Myocyte (in vitro differentiated cells): Measurements from ENCODE around the gene USH2A. TPM values are rescaled to one million over a fixed set of nuclear protein-coding genes. Genes with fewer than 3 reads are reported as not detected.

ENCODE experiments used
- DNase-seq: peaks from one replicate; pipeline ENCODE4 v3.0.0-alpha.2; 2012; ENCODE audit warnings: low read depth
- total RNA-seq: library from RNA; depleted of rRNA; stranded (reverse); fragments of >200 nt; gene quantifications from 2 replicates; pipeline ENCODE4 v1.2.3, GENCODE V29; 2014

Gene USH2A
- total RNA-seq, 1 donor from 2014 or later, result 0.08 TPM

- DNase-seq, result no peak
Measured at GRCh38 chr1:215657047-215657446, 766.2 kb downstream of the USH2A start.

GRCh38 chr1:215652371-215652770 lies 770.9 kb downstream of the USH2A start:
- DNase-seq, result no peak

- DNase-seq, result no peak
Measured at GRCh38 chr1:215651867-215652266, 771.4 kb downstream of the USH2A start.

GRCh38 chr1:215650446-215651149 lies 772.6 kb downstream of the USH2A start:
- no peak for DNase-seq

GRCh38 chr1:215648957-215649356 lies 774.3 kb downstream of the USH2A start:
- no peak for DNase-seq

- no peak for DNase-seq
Measured at GRCh38 chr1:215647738-215648137, 775.5 kb downstream of the USH2A start.

GRCh38 chr1:215645861-215646260 lies 777.4 kb downstream of the USH2A start:
- DNase-seq, result no peak

GRCh38 chr1:215645182-215645581 lies 778.1 kb downstream of the USH2A start:
- no peak for DNase-seq

- DNase-seq, result no peak
Measured at GRCh38 chr1:215643592-215644321, 779.5 kb downstream of the USH2A start.

GRCh38 chr1:215640429-215641148 lies 782.7 kb downstream of the USH2A start:
- DNase-seq, result no peak

GRCh38 chr1:215637041-215637573 lies 786.1 kb downstream of the USH2A start:
- DNase-seq, result peak; percentile 52

- DNase-seq, result peak; percentile 35
Measured at GRCh38 chr1:215636258-215636965, 786.8 kb downstream of the USH2A start.

GRCh38 chr1:215635827-215636226 lies 787.4 kb downstream of the USH2A start:
- DNase-seq, result no peak

GRCh38 chr1:215631489-215631888 lies 791.8 kb downstream of the USH2A start:
- peak; percentile 52 for DNase-seq

- no peak for DNase-seq
Measured at GRCh38 chr1:215631040-215631439, 792.2 kb downstream of the USH2A start.

GRCh38 chr1:215625949-215626348 lies 797.3 kb downstream of the USH2A start:
- DNase-seq, result no peak

GRCh38 chr1:215623162-215623561 lies 800.1 kb downstream of the USH2A start:
- no peak for DNase-seq

- no peak for DNase-seq
Measured at GRCh38 chr1:215617979-215618378, 805.3 kb downstream of the USH2A start.

GRCh38 chr1:215612391-215612790 lies 810.9 kb downstream of the USH2A start:
- no peak for DNase-seq

GRCh38 chr1:215608646-215609045 lies 814.6 kb downstream of the USH2A start:
- DNase-seq, result no peak

GRCh38 chr1:215607412-215607811 lies 815.8 kb downstream of the USH2A start:
- no peak for DNase-seq
